WTC11 (cell line): ENCODE data around the gene FGF3. TPM values are rescaled to one million over a fixed set of nuclear protein-coding genes. Genes with fewer than 3 reads are reported as not detected.

Experiments
- ATAC-seq: fragments of 200-7000 bp; cut with Tn5 transposase; 2 replicates; pipeline ENCODE4 v1.10.0; 2021; ENCODE audit warnings: mild to moderate bottlenecking, moderate library complexity
- CTCF ChIA-PET: fragments of 300-600 bp; sonication (Branson Sonifier 250); formaldehyde crosslinking; loops from one replicate; lab custom pipeline; 2021; ENCODE audit warnings: antibody characterized with exemption; lab: Charles Lee
- POLR2A ChIA-PET: fragments of 350-600 bp; sonication (Branson Sonifier 250); formaldehyde crosslinking; loops from one replicate; lab custom pipeline; 2021; ENCODE audit warnings: antibody characterized with exemption; lab: Charles Lee
- DNase-seq: peaks from one replicate; pipeline ENCODE4 v3.0.0; 2021; ENCODE audit warnings: low spot score
- H3K27ac Mint-ChIP-seq: 2 replicates; pipeline ENCODE4 v1.8.0; 2021; ENCODE audit warnings: mixed read lengths
- H3K27me3 Mint-ChIP-seq: 2 replicates; pipeline ENCODE4 v1.8.0; 2021; ENCODE audit warnings: low read depth, mild to moderate bottlenecking, moderate library complexity, mixed read lengths
- H3K36me3 Mint-ChIP-seq: 2 replicates; pipeline ENCODE4 v1.8.0; 2021; ENCODE audit warnings: mixed read lengths
- H3K4me1 Mint-ChIP-seq: 2 replicates; pipeline ENCODE4 v1.8.0; 2022; ENCODE audit warnings: mixed read lengths
- H3K4me3 Mint-ChIP-seq: 2 replicates; pipeline ENCODE4 v1.8.0; 2021; ENCODE audit warnings: mild to moderate bottlenecking, moderate library complexity, mixed read lengths
- H3K9me3 Mint-ChIP-seq: 2 replicates; pipeline ENCODE4 v1.8.0; 2021; ENCODE audit warnings: mixed read lengths
- GRHL2 ChIP-seq: fragments of 250-450 bp; sonication (Bioruptor Pico); IDR thresholded peaks from 2 replicates; pipeline ENCODE4 v1.8.0; 2022; ENCODE audit warnings: mild to moderate bottlenecking, moderate library complexity; ENCODE audit not compliant: insufficient replicate concordance, severe bottlenecking
- IRF2 ChIP-seq: sonication (generic); formaldehyde crosslinking; IDR thresholded peaks from 2 replicates; pipeline ENCODE4 v1.8.0; 2022; ENCODE audit warnings: low read depth, missing genetic modification reagents, borderline replicate concordance
- JUN ChIP-seq: sonication (generic); formaldehyde crosslinking; IDR thresholded peaks from 2 replicates; pipeline ENCODE4 v1.8.0; 2023; ENCODE audit warnings: mild to moderate bottlenecking, missing genetic modification reagents
- KAT7 ChIP-seq: sonication (generic); formaldehyde crosslinking; IDR thresholded peaks from 2 replicates; pipeline ENCODE4 v1.8.1; 2023; ENCODE audit warnings: missing genetic modification reagents, mild to moderate bottlenecking, borderline replicate concordance
- NFE2L1 ChIP-seq: sonication (generic); formaldehyde crosslinking; IDR thresholded peaks from 2 replicates; pipeline ENCODE4 v1.8.1; 2023; ENCODE audit warnings: missing genetic modification reagents
- NR3C1 ChIP-seq: sonication (generic); formaldehyde crosslinking; conservative IDR thresholded peaks from 2 replicates; pipeline ENCODE4 v1.8.1; 2023; ENCODE audit warnings: low read depth, mild to moderate bottlenecking, missing genetic modification reagents
- SP1 ChIP-seq: sonication (generic); formaldehyde crosslinking; conservative IDR thresholded peaks from 2 replicates; pipeline ENCODE4 v1.8.1; 2022; ENCODE audit warnings: missing genetic modification reagents
- ZBTB21 ChIP-seq: sonication (generic); formaldehyde crosslinking; IDR thresholded peaks from 2 replicates; pipeline ENCODE4 v1.8.1; 2023; ENCODE audit warnings: mild to moderate bottlenecking, missing genetic modification reagents, borderline replicate concordance
- ZNF232 ChIP-seq: sonication (generic); formaldehyde crosslinking; IDR thresholded peaks from 2 replicates; pipeline ENCODE4 v1.8.0; 2022; ENCODE audit warnings: mild to moderate bottlenecking, missing genetic modification reagents
- total RNA-seq: library from RNA; stranded (reverse); gene quantifications from 3 replicates; pipeline ENCODE4 v1.2.3, GENCODE V29; 2021
- TF ChIP-seq, protein P1 (sequence below): sonication (generic); formaldehyde crosslinking; IDR thresholded peaks from 2 replicates; pipeline ENCODE4 v1.8.1; 2022; ENCODE audit warnings: low read depth, mild to moderate bottlenecking, moderate library complexity, missing genetic modification reagents, borderline replicate concordance
- TF ChIP-seq, protein P2 (sequence below): sonication (generic); formaldehyde crosslinking; IDR thresholded peaks from 2 replicates; pipeline ENCODE4 v1.8.0; 2022; ENCODE audit warnings: mild to moderate bottlenecking, missing genetic modification reagents
- TF ChIP-seq, protein P3 (sequence below): sonication (generic); formaldehyde crosslinking; IDR thresholded peaks from 2 replicates; pipeline ENCODE4 v1.8.1; 2023; ENCODE audit warnings: mild to moderate bottlenecking, moderate library complexity, missing genetic modification reagents
- TF ChIP-seq, protein P4 (sequence below): sonication (generic); formaldehyde crosslinking; IDR thresholded peaks from 2 replicates; pipeline ENCODE4 v1.8.1; 2023; ENCODE audit warnings: mild to moderate bottlenecking, missing genetic modification reagents, moderate library complexity
- TF ChIP-seq, protein P5 (sequence below): sonication (generic); formaldehyde crosslinking; IDR thresholded peaks from 2 replicates; pipeline ENCODE4 v1.8.1; 2022; ENCODE audit warnings: mild to moderate bottlenecking, moderate library complexity, missing genetic modification reagents
- TF ChIP-seq, protein P6 (sequence below): sonication (generic); formaldehyde crosslinking; IDR thresholded peaks from 2 replicates; pipeline ENCODE4 v1.8.0; 2022; ENCODE audit warnings: mild to moderate bottlenecking, missing genetic modification reagents
- TF ChIP-seq, protein P7 (sequence below): sonication (generic); formaldehyde crosslinking; IDR thresholded peaks from 2 replicates; pipeline ENCODE4 v1.8.0; 2023; ENCODE audit warnings: missing genetic modification reagents, mild to moderate bottlenecking, borderline replicate concordance

The FGF3 gene
- total RNA-seq, 1 experiment from 2014 or later, result not detected

DNA sequence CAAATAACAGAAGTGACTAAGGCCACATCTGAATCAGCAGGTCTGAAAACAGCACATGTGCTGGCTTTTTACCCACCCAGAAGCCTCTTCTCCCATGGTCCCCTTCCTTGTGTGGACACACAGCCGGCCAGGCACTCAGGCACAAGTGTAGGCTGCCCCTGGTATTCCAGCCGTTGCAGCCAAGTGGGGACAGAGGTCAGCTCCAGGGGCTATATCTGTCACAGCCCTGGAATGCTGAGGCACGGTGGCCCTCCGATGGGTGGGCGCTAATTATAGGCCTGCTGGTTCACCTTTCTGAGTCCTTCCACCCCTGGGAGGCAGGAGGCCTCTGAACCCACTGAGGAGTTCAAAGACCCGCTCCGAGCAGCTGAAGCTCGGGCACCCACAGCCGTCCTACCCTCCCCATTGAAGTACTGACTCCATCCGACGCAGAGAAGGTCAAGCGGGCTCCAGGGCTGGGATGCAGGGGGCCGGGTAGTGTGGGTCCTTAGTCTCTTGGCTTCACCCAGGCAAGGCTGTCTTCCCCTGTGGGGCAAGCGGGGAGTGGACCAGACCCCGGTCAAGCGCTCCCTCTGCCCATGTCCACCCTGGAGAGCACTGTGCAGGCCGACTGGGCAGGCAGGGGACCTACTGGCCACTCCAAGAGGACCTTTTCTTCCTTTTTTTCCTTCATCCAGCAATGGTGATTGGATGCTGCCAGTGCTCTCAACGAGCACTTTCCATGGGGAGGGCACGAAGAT is 14.3 kb downstream of the FGF3 start:
- CTCF ChIA-PET, result interaction anchor here (0.8 kb wide), 1 partner anchor 37 kb away, joined by 3 read pairs; no protein-coding TSS in a partner anchor

DNA sequence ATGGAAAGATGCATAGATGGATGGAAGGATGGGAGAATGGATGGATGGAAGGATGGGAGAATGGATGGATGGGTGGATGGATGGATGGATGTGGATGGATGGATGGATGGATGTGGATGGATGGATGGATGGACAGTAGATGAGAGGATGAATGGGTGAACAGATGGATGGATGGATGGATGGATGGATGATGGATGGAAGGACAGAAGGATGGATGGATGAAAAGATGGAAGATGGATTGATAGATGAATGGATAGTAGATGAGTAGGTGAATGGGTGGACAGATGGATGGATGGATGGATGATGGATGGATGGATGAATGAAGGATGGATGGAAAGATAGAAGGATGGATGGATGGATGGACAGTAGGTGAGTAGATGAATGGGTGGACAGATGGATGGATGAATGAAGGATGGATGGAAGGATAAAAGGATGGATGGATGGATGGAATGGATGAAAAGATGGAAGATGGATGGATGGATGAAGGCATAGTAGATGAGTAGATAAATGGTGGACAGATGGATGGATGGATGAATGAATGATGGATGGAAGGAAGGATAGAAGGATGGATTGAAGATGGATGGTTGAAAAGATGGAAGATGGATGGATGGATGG is 15.5 kb downstream of the FGF3 start:
- no peak for TF ChIP-seq GRHL2 (CRISPR knock-in tag)
- TF ChIP-seq, protein P1, sequence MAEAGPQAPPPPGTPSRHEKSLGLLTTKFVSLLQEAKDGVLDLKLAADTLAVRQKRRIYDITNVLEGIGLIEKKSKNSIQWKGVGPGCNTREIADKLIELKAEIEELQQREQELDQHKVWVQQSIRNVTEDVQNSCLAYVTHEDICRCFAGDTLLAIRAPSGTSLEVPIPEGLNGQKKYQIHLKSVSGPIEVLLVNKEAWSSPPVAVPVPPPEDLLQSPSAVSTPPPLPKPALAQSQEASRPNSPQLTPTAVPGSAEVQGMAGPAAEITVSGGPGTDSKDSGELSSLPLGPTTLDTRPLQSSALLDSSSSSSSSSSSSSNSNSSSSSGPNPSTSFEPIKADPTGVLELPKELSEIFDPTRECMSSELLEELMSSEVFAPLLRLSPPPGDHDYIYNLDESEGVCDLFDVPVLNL (CRISPR knock-in tag), result no peak
- POLR2A ChIA-PET, result no interaction called here
- H3K4me1 Mint-ChIP-seq, result peaks cover 4% of the 10 kb centered on the region; the same call in 1 of the 2 replicates
- no peak overlapping the region for H3K4me3 Mint-ChIP-seq
- peaks cover 5% of the 10 kb centered on the region for H3K9me3 Mint-ChIP-seq
- CTCF ChIA-PET, result no interaction called here
- no peaks in the 10 kb centered on the region for H3K36me3 Mint-ChIP-seq
- DNase-seq (no peak), ATAC-seq (no peak)
- H3K27ac Mint-ChIP-seq, result no peak overlapping the region
- H3K27me3 Mint-ChIP-seq, result no peaks in the 10 kb centered on the region; the same call in 1 of the 2 replicates

More for the DNA sequence above, 14.3 kb downstream of the FGF3 start:
- Mint-ChIP-seq H3K9me3 (no peaks in the 10 kb centered on the region), H3K27ac (no peak overlapping the region), H3K27me3 (peaks cover 2% of the 10 kb centered on the region; the same call in 1 of the 2 replicates), H3K4me1 (peaks cover 4% of the 10 kb centered on the region; the same call in 1 of the 2 replicates), H3K4me3 (no peak overlapping the region), H3K36me3 (no peaks in the 10 kb centered on the region)
- POLR2A ChIA-PET, result interaction anchor here (0.6 kb wide), 1 partner anchor 94 kb away, joined by 4 read pairs; no protein-coding TSS in a partner anchor
- ATAC-seq (no peak), DNase-seq (no peak)
- TF ChIP-seq KAT7 (no peak), NFE2L1 (no peak), SP1 (CRISPR knock-in tag) (no peak), ZNF232 (no peak)
- TF ChIP-seq, protein P2, sequence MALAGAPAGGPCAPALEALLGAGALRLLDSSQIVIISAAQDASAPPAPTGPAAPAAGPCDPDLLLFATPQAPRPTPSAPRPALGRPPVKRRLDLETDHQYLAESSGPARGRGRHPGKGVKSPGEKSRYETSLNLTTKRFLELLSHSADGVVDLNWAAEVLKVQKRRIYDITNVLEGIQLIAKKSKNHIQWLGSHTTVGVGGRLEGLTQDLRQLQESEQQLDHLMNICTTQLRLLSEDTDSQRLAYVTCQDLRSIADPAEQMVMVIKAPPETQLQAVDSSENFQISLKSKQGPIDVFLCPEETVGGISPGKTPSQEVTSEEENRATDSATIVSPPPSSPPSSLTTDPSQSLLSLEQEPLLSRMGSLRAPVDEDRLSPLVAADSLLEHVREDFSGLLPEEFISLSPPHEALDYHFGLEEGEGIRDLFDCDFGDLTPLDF (CRISPR knock-in tag), result no peak
- TF ChIP-seq, protein P3, sequence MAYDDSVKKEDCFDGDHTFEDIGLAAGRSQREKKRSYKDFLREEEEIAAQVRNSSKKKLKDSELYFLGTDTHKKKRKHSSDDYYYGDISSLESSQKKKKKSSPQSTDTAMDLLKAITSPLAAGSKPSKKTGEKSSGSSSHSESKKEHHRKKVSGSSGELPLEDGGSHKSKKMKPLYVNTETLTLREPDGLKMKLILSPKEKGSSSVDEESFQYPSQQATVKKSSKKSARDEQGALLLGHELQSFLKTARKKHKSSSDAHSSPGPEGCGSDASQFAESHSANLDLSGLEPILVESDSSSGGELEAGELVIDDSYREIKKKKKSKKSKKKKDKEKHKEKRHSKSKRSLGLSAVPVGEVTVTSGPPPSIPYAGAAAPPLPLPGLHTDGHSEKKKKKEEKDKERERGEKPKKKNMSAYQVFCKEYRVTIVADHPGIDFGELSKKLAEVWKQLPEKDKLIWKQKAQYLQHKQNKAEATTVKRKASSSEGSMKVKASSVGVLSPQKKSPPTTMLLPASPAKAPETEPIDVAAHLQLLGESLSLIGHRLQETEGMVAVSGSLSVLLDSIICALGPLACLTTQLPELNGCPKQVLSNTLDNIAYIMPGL (CRISPR knock-in tag), result no peak

DNA sequence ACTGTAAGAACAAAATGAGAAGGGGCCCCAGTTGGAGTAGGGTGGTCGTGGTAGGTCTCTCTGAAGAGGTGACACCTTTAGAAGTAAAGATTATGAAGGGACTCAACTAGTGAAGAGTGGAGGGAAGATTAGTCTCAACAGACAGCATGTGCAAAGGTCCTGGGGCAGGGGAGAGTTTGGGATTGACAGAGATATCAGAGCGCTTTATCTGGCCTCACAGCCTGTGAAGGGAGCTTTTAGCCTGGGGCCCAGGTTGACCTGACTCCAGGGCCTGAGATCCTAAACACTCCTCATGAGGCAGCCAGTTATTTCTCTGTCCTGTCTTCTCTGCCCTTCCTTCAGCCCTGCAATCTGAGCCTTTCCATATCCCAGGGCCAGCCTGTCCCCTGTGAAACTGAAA is 16.2 kb downstream of the FGF3 start:
- Mint-ChIP-seq H3K4me3 (no peak overlapping the region), H3K27ac (no peak overlapping the region), H3K9me3 (peaks cover 5% of the 10 kb centered on the region), H3K36me3 (no peaks in the 10 kb centered on the region), H3K27me3 (no peaks in the 10 kb centered on the region; the same call in 1 of the 2 replicates), H3K4me1 (no peaks in the 10 kb centered on the region)
- POLR2A ChIA-PET, result no interaction called here
- CTCF ChIA-PET, result no interaction called here
- ATAC-seq (no peak), DNase-seq (no peak)
- TF ChIP-seq, protein P4, sequence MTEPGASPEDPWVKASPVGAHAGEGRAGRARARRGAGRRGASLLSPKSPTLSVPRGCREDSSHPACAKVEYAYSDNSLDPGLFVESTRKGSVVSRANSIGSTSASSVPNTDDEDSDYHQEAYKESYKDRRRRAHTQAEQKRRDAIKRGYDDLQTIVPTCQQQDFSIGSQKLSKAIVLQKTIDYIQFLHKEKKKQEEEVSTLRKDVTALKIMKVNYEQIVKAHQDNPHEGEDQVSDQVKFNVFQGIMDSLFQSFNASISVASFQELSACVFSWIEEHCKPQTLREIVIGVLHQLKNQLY (CRISPR knock-in tag), result no peak
- TF ChIP-seq IRF2 (CRISPR knock-in tag), result no peak
- no peak for TF ChIP-seq GRHL2 (CRISPR knock-in tag)
- TF ChIP-seq, protein P5, sequence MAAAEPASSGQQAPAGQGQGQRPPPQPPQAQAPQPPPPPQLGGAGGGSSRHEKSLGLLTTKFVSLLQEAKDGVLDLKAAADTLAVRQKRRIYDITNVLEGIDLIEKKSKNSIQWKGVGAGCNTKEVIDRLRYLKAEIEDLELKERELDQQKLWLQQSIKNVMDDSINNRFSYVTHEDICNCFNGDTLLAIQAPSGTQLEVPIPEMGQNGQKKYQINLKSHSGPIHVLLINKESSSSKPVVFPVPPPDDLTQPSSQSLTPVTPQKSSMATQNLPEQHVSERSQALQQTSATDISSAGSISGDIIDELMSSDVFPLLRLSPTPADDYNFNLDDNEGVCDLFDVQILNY (CRISPR knock-in tag), result no peak
- no peak for TF ChIP-seq NR3C1 (CRISPR knock-in tag)
- TF ChIP-seq, protein P6, sequence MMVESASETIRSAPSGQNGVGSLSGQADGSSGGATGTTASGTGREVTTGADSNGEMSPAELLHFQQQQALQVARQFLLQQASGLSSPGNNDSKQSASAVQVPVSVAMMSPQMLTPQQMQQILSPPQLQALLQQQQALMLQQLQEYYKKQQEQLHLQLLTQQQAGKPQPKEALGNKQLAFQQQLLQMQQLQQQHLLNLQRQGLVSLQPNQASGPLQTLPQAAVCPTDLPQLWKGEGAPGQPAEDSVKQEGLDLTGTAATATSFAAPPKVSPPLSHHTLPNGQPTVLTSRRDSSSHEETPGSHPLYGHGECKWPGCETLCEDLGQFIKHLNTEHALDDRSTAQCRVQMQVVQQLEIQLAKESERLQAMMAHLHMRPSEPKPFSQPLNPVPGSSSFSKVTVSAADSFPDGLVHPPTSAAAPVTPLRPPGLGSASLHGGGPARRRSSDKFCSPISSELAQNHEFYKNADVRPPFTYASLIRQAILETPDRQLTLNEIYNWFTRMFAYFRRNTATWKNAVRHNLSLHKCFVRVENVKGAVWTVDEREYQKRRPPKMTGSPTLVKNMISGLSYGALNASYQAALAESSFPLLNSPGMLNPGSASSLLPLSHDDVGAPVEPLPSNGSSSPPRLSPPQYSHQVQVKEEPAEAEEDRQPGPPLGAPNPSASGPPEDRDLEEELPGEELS, result no peak
- no peak for TF ChIP-seq JUN (CRISPR knock-in tag)
- no peak for TF ChIP-seq NFE2L1
- TF ChIP-seq, protein P7, sequence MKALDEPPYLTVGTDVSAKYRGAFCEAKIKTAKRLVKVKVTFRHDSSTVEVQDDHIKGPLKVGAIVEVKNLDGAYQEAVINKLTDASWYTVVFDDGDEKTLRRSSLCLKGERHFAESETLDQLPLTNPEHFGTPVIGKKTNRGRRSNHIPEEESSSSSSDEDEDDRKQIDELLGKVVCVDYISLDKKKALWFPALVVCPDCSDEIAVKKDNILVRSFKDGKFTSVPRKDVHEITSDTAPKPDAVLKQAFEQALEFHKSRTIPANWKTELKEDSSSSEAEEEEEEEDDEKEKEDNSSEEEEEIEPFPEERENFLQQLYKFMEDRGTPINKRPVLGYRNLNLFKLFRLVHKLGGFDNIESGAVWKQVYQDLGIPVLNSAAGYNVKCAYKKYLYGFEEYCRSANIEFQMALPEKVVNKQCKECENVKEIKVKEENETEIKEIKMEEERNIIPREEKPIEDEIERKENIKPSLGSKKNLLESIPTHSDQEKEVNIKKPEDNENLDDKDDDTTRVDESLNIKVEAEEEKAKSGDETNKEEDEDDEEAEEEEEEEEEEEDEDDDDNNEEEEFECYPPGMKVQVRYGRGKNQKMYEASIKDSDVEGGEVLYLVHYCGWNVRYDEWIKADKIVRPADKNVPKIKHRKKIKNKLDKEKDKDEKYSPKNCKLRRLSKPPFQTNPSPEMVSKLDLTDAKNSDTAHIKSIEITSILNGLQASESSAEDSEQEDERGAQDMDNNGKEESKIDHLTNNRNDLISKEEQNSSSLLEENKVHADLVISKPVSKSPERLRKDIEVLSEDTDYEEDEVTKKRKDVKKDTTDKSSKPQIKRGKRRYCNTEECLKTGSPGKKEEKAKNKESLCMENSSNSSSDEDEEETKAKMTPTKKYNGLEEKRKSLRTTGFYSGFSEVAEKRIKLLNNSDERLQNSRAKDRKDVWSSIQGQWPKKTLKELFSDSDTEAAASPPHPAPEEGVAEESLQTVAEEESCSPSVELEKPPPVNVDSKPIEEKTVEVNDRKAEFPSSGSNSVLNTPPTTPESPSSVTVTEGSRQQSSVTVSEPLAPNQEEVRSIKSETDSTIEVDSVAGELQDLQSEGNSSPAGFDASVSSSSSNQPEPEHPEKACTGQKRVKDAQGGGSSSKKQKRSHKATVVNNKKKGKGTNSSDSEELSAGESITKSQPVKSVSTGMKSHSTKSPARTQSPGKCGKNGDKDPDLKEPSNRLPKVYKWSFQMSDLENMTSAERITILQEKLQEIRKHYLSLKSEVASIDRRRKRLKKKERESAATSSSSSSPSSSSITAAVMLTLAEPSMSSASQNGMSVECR (CRISPR knock-in tag), result no peak
- TF ChIP-seq ZBTB21 (CRISPR knock-in tag), result no peak
